GM12864 (cell line): ENCODE results near the gene CLDN7.

ENCODE experiments used
- DNase-seq: peaks from one replicate; pipeline ENCODE4 v3.0.0-alpha.2; 2011; ENCODE audit warnings: low read depth
- H3K4me3 ChIP-seq: 2 replicates; pipeline ENCODE4 v1.5.1; 2011; ENCODE audit warnings: mild to moderate bottlenecking, low read depth, low read length, control low read depth
- TF ChIP-seq, protein P1 (sequence below): IDR thresholded peaks from 2 replicates; pipeline ENCODE4 v1.5.1; 2011; ENCODE audit warnings: low read depth, mild to moderate bottlenecking, moderate library complexity, low read length, control low read depth, inconsistent platforms; ENCODE audit errors: missing control alignments

Gene CLDN7

DNA sequence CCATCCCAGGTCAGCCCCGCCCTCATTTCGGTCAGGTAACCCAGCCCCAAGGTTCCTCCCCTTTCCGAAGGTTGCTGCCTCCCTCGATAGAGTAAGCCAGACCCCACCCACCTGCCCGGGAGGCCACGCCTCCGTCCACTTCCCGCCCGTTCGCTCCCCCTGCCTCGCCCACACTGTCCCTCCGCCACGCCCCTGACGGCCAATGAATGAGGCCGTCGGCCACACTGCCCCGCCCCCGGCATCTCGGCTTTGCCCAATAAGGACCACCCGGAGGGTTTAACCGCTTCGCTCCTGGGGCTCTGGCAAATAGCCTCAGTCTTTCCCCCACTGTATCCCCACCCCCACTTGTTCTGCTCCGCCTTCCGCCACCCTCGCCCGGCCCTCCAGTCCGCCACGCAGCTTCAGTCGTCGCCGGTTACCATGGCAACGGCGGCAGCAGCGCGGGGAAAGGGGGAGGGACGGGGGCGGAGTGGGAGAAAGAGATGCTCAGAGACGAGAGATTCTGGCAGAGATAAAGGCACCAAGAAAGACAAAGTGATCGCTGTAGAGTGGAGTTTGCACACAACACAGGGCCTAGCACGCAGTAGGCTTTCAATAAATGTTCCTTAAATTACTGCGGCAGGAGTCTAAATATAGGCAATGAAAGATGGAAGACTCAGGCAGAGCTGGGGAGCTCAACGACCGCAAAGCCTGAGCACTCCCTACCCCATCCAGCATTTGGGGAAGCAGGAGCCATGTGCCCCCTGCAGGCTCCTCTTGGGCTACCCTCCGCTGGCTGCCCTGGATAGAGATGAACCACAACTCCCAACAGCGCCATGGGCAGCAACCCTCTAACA is 47.8 kb downstream of the CLDN7 start:
- TF ChIP-seq, protein P1, sequence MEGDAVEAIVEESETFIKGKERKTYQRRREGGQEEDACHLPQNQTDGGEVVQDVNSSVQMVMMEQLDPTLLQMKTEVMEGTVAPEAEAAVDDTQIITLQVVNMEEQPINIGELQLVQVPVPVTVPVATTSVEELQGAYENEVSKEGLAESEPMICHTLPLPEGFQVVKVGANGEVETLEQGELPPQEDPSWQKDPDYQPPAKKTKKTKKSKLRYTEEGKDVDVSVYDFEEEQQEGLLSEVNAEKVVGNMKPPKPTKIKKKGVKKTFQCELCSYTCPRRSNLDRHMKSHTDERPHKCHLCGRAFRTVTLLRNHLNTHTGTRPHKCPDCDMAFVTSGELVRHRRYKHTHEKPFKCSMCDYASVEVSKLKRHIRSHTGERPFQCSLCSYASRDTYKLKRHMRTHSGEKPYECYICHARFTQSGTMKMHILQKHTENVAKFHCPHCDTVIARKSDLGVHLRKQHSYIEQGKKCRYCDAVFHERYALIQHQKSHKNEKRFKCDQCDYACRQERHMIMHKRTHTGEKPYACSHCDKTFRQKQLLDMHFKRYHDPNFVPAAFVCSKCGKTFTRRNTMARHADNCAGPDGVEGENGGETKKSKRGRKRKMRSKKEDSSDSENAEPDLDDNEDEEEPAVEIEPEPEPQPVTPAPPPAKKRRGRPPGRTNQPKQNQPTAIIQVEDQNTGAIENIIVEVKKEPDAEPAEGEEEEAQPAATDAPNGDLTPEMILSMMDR: peak; percentile 56

DNA sequence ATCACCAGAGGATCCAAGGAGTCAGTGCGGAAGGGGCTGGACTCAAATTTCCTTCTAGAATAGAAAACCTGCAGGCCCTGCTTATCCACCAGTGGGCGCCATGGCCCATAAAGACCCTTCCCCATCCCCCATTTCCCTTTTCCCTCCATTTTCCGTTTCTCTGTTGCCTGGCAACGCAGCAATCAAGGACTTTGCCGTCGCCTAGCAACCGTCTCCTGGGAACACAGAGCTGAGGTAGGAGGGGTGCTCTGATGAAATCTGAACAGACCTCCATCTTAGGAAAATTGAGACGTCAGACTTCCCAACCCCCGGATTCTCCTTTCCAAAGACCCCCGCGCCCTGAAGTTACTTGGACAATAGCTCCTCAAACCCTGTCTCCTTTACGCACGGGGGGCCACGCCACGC is 48.4 kb downstream of the CLDN7 start:
- DNase-seq: no peak
- H3K4me3 ChIP-seq: peak overlapping the region; percentile 42
- TF ChIP-seq, protein P1: peak; percentile 60

More for the DNA sequence above, 47.8 kb downstream of the CLDN7 start:
- peak overlapping the region; percentile 42 for H3K4me3 ChIP-seq
- peak; percentile 89 for DNase-seq

DNA sequence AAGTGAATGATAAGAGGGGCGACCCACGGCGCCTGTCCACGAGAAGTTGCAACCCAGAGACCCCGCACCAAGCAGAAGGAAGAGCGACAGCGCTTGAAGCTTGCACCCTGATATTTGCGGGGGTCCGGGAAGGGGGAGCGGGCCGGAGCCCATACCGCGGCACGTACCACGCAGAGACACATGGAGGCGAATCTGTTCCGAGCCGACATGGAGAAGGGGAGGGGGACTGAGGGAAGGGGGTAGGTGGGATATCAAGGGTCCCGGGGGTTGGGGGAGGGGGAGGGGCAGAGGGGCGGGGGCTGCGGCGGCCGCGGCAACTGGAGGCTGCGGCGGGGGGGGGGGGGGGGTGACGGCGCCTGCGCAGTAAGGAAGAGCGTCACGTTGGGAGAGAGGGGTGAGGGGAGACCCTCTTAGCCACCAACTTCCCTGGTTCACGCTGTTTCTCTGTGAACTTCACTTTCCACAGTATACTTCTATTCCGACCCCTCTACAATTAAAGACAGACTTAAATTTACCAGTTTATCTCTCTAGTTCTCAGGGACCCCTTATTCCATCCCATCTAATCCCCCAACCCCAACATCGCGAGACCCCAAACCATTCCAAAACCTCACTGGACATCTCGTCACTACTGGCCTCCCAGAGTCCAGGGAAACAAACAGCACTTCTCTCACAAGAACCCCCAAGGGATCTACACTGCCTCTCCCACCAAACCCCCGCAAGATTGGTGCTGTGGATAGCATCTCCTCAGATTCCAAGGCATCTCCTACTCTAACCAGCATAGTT is 50.6 kb downstream of the CLDN7 start:
- TF ChIP-seq, protein P1: no peak
- DNase-seq: no peak
- H3K4me3 ChIP-seq: no peak overlapping the region
